OCI-LY3 (cell line): ENCODE data around the gene CEP55.

Experiments used
- CTCF ChIP-seq: fragments of 200-600, 300-600 bp; sonication (generic); IDR thresholded peaks from 2 replicates; pipeline ENCODE4 v1.5.1; 2014; ENCODE audit warnings: antibody characterized with exemption, low read length, low read depth
- EZH2phosphoT487 ChIP-seq: fragments of 200-600 bp; shearing (Covaris generic); IDR thresholded peaks from 2 replicates; pipeline ENCODE4 v1.6.1; 2018; ENCODE audit warnings: antibody characterized with exemption, mixed run types, low read depth

- TF ChIP-seq CTCF = no peak
- TF ChIP-seq EZH2phosphoT487 = no peak
These were observed 624 bp upstream of the CEP55 start for GRCh38 chr10:93495654-93496321.
